Measurements from ENCODE around the gene NFU1. TPM values are rescaled to one million over a fixed set of nuclear protein-coding genes. Genes with fewer than 3 reads are reported as not detected.
A peak's percentile ranks its signal among the peaks of the same experiment; 100 is the strongest.

NFU1 gene
- total and polyA plus RNA-seq, 9 of the 15 experiments (the other 6 are each of a cell fraction or from before 2014, with no cell fraction given): 33.3 to 61.8 (median 53.7) TPM

GRCh38 chr2:69381337-69381737 lies 55.9 kb downstream of the NFU1 start (continued):
- TF ChIP-seq ZNF347 (CRISPR knock-in tag; IDR thresholded peaks at IDR 0.05; ENCODE audit: low read depth) (no peak), PHF21A (IDR thresholded peaks at IDR 0.05; ENCODE audit: borderline replicate concordance, low read depth) (no peak), ZNF324 (CRISPR knock-in tag; IDR thresholded peaks at IDR 0.05) (no peak), SNAPC5 (CRISPR knock-in tag; IDR thresholded peaks at IDR 0.05) (no peak), SRSF7 (optimal IDR thresholded peaks at IDR 0.05; ENCODE audit: low read depth, low read length) (no peak), KLF13 (tag; IDR thresholded peaks at IDR 0.05; ENCODE audit: borderline replicate concordance, low read depth) (no peak), CBFA2T3 (IDR thresholded peaks at IDR 0.05) (0 out of 2 replicates have a peak, but pooled peaks have one; percentile 19), MLLT1 (IDR thresholded peaks at IDR 0.05) (peak in 1 of 2 experiments; percentile 6; a peak in 1 of 4 replicates), JUNB (CRISPR knock-in tag; conservative IDR thresholded peaks at IDR 0.05) (no peak), AFF1 (IDR thresholded peaks at IDR 0.05; ENCODE audit: low read depth in 1 of 2, partially characterized antibody in 2 of 2) (peak in 1 of 2 experiments; percentile 36), SIN3B (IDR thresholded peaks at IDR 0.05; ENCODE audit: low read depth) (no peak), RBM17 (IDR thresholded peaks at IDR 0.05; ENCODE audit: borderline replicate concordance, low read depth, low read length) (no peak), ZNF395 (CRISPR knock-in tag; IDR thresholded peaks at IDR 0.05) (peak; percentile 68; the same call in 1 of the 2 replicates), GATAD2A (IDR thresholded peaks at IDR 0.05) (peak; percentile 68), EP400 (IDR thresholded peaks at IDR 0.05) (peak; percentile 65), ATF4 (CRISPR knock-in tag; IDR thresholded peaks at IDR 0.05) (no peak), SUPT5H (IDR thresholded peaks at IDR 0.05) (no peak), ELF4 (CRISPR knock-in tag; IDR thresholded peaks at IDR 0.05) (no peak)

Measured in K562 (cell line).